Adipocyte (in vitro differentiated cells): ENCODE data around the gene MEIS2.

Source experiments
- DNase-seq: peaks from one replicate; pipeline ENCODE4 v3.0.0-alpha.2; 2015; ENCODE audit warnings: low read depth
- H3K27me3 ChIP-seq: replicated peaks from 2 replicates; pipeline ENCODE4 v1.7.0; 2013; ENCODE audit warnings: mild to moderate bottlenecking, low read length, moderate library complexity; ENCODE audit not compliant: control insufficient read depth, insufficient read depth
- H3K36me3 ChIP-seq: 2 replicates; pipeline ENCODE4 v1.7.0; 2013; ENCODE audit warnings: low read length, mild to moderate bottlenecking, moderate library complexity; ENCODE audit not compliant: control insufficient read depth, insufficient read depth, severe bottlenecking
- H3K4me1 ChIP-seq: 2 replicates; pipeline ENCODE4 v1.7.0; 2013; ENCODE audit warnings: mild to moderate bottlenecking, low read length, moderate library complexity; ENCODE audit not compliant: control insufficient read depth, insufficient read depth
- H3K4me3 ChIP-seq: 2 replicates; pipeline ENCODE4 v1.7.0; 2013; ENCODE audit warnings: mild to moderate bottlenecking, low read length, moderate library complexity
- H3K9ac ChIP-seq: 2 replicates; pipeline ENCODE4 v1.7.0; 2013; ENCODE audit warnings: mild to moderate bottlenecking, low read length, moderate library complexity
- H3K9me3 ChIP-seq: 2 replicates; pipeline ENCODE4 v1.7.0; 2013; ENCODE audit warnings: mild to moderate bottlenecking, low read length, moderate library complexity; ENCODE audit not compliant: control insufficient read depth

Gene MEIS2

GRCh38 chr15:37112171-37112570 is 11.8 kb upstream of the MEIS2 start:
- no peak overlapping the region for H3K4me3 ChIP-seq
- no peak for DNase-seq

GRCh38 chr15:37111427-37111717 is 11.0 kb upstream of the MEIS2 start:
- peak overlapping the region; percentile 84 for H3K4me3 ChIP-seq
- H3K27me3 ChIP-seq: no peaks in the 10 kb centered on the region
- peak overlapping the region; percentile 81 for H3K9ac ChIP-seq
- DNase-seq: no peak
- no peaks in the 10 kb centered on the region for H3K36me3 ChIP-seq
- H3K4me1 ChIP-seq: peaks cover 4% of the 10 kb centered on the region
- no peaks in the 10 kb centered on the region for H3K9me3 ChIP-seq

More at GRCh38 chr15:37112171-37112570, 11.8 kb upstream of the MEIS2 start:
- Histone ChIP-seq H3K9me3 (no peaks in the 10 kb centered on the region), H3K27me3 (no peaks in the 10 kb centered on the region), H3K9ac (no peak overlapping the region), H3K4me1 (no peaks in the 10 kb centered on the region), H3K36me3 (no peaks in the 10 kb centered on the region)

DNA sequence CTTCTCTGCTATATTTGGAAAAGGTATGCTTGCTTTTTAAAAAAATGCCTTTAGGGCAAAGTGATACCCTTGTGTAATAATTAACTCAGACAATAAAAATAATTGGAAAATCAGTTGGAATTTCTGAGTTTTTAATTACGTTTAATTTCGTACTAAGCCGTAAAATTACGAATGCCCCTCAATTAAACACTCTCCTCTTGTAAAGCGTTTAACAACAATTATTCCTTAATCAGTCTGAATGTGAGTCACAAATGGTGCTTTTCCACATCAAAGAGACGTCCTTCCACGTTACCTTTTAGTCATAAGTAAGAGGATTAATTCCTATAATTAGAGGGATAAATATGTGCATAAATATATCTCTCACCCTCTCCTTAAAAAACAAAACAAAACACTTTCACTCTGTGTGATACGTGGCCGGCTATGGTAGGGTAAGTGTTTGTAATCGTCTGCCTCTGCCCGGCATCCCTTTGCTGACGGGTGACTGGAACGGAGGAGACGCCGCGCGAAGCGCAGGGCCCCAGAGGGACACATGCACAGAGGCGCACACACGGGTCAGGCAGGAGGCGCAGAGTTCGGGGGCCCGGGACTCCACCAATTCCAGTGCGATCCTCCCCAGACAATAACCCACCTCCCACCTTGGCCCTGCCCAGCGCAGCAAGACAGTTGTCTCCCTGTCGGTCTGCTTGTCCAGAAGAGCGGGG is 9.7 kb upstream of the MEIS2 start:
- Histone ChIP-seq H3K4me3 (peak overlapping the region; percentile 84), H3K9me3 (no peaks in the 10 kb centered on the region), H3K27me3 (no peaks in the 10 kb centered on the region), H3K4me1 (peaks cover 7% of the 10 kb centered on the region), H3K36me3 (no peaks in the 10 kb centered on the region), H3K9ac (peak overlapping the region; percentile 81)
- no peak for DNase-seq

DNA sequence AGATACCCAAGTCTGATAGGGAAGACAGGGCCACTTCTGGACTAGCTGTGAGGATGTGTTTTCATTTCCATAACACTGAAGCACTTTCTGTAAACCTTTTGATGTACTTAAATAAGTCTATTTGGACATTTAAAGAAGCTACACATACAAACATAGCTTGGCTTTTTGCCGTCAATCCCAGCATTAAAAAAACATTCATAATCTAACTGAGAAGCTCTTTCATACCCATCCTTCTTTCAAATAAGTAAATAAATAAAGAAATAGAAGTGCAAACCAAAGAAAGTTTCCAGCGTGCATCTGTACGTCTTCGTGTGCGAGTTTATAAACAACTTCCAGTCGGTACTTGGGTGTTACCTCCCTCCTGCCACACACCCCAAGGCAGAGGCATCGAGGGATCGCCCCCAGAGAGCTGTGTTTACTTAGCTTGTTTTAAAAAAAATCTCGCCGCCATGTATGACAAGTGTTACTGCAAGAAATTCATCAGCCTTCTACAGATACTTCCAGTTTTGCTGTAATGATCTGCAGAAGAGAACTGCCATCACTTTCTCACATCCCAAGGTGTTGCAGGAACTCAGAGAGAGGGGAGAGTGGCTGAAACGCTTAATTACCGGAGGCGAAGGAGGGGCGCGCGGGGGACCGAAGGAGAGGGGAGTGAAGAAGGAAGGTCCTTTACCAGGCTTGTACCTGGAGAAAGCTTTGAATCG is 9.0 kb upstream of the MEIS2 start:
- Histone ChIP-seq H3K4me1 (peaks cover 7% of the 10 kb centered on the region), H3K4me3 (peak overlapping the region; percentile 84), H3K9me3 (no peaks in the 10 kb centered on the region), H3K9ac (peak overlapping the region; percentile 81), H3K27me3 (no peaks in the 10 kb centered on the region), H3K36me3 (no peaks in the 10 kb centered on the region)
- no peak for DNase-seq

DNA sequence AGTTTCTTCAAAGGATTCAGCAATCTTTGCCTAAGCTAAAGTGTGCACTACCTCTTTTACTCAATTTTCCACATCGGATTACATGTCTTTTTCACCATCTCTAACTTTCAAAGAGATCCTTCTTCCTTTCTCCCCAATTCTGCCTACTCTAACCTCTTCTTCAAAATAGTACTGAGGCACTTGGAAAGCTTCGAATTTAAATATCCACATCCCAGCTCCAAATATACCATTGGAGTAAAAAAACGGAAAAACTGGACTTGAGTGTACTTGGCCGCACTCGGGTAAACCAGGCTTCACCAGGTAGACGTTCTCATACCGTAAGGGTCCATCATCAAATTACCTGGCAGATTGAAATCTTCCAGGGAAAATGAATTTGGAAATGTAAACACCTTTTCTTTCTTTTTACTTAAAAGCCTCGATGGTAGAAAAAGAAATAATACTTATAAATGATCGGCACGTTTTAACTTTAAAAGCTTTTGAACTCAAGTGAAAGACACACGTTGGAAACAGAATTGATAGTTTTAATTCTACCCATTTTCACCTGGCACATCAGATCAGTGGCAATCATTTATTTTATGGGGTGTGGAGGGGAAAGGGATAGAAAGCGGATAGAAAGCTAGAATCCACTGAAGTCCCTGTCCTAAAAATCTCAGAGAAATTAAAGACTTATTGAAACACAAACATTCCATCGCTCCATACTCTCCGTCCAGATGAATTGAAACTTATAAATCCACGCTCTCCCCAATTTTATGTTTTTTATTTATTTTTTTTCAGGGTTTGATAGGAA is 8.2 kb upstream of the MEIS2 start:
- peak overlapping the region; percentile 84 for H3K4me3 ChIP-seq
- DNase-seq: no peak
- H3K36me3 ChIP-seq: no peaks in the 10 kb centered on the region
- no peaks in the 10 kb centered on the region for H3K9me3 ChIP-seq
- H3K4me1 ChIP-seq: peaks cover 7% of the 10 kb centered on the region
- H3K9ac ChIP-seq: peak overlapping the region; percentile 33
- H3K27me3 ChIP-seq: no peaks in the 10 kb centered on the region

GRCh38 chr15:37107744-37108380 is 7.5 kb upstream of the MEIS2 start:
- H3K27me3 ChIP-seq: no peaks in the 10 kb centered on the region
- H3K9ac ChIP-seq: peak overlapping the region; percentile 37
- no peak for DNase-seq
- H3K4me3 ChIP-seq: peak overlapping the region; percentile 46
- H3K4me1 ChIP-seq: peaks cover 7% of the 10 kb centered on the region
- H3K9me3 ChIP-seq: no peaks in the 10 kb centered on the region
- no peaks in the 10 kb centered on the region for H3K36me3 ChIP-seq

- H3K9me3 ChIP-seq: no peaks in the 10 kb centered on the region
- no peaks in the 10 kb centered on the region for H3K36me3 ChIP-seq
- peaks cover 7% of the 10 kb centered on the region for H3K4me1 ChIP-seq
- H3K4me3 ChIP-seq: peak overlapping the region; percentile 46
- no peaks in the 10 kb centered on the region for H3K27me3 ChIP-seq
- H3K9ac ChIP-seq: peak overlapping the region; percentile 37
- no peak for DNase-seq
Measured at GRCh38 chr15:37107071-37107743, 6.9 kb upstream of the MEIS2 start.

GRCh38 chr15:37106490-37107001 is 6.2 kb upstream of the MEIS2 start:
- no peaks in the 10 kb centered on the region for H3K9me3 ChIP-seq
- H3K27me3 ChIP-seq: no peaks in the 10 kb centered on the region
- H3K36me3 ChIP-seq: no peaks in the 10 kb centered on the region
- peak overlapping the region; percentile 78 for H3K4me3 ChIP-seq
- peak; percentile 54 for DNase-seq
- peaks cover 7% of the 10 kb centered on the region for H3K4me1 ChIP-seq
- peak overlapping the region; percentile 68 for H3K9ac ChIP-seq

DNA sequence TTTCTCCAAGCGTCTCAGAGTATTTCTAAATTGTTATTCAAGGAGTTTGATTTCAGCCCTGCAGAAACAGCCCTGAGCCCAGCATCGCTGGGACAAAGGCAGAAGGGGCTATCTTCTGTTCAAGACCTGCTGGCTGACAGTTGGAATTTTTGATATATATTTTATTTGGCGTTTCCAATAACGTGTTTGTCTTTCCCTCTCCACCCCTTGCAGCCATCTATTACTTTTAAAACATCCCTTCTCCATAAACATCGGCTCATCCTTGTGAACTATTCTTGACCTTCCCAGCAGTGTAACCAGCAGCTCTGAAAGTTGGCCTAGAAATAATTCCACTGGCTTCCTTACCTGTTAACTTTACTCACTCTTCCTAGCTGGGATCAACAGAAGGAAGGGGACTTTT is 5.5 kb upstream of the MEIS2 start:
- Histone ChIP-seq H3K9me3 (no peaks in the 10 kb centered on the region), H3K9ac (peak overlapping the region; percentile 68), H3K36me3 (no peaks in the 10 kb centered on the region), H3K4me1 (peaks cover 7% of the 10 kb centered on the region), H3K27me3 (no peaks in the 10 kb centered on the region), H3K4me3 (no peak overlapping the region)
- no peak for DNase-seq

- Histone ChIP-seq H3K4me3 (no peak overlapping the region), H3K9ac (no peak overlapping the region), H3K27me3 (no peaks in the 10 kb centered on the region), H3K4me1 (peaks cover 7% of the 10 kb centered on the region), H3K9me3 (no peaks in the 10 kb centered on the region), H3K36me3 (no peaks in the 10 kb centered on the region)
- DNase-seq: no peak
Measured at GRCh38 chr15:37105029-37105428, 4.7 kb upstream of the MEIS2 start.
